Activated B cell treated with CpG ODN at 0.5 μM for 24 hours (primary cell): ENCODE data around the gene RNASE8. TPM values are rescaled to one million over a fixed set of nuclear protein-coding genes. Genes with fewer than 3 reads are reported as not detected.

Experiments
- ATAC-seq: fragments of 200-7000 bp; cut with Tn5 transposase; one replicate; pipeline ENCODE4 v1.10.0; 2021; ENCODE audit warnings: low read depth, mild to moderate bottlenecking, moderate library complexity
- CTCF ChIA-PET: fragments of 350-600 bp; sonication (Branson Sonifier 250); formaldehyde crosslinking; loops from one replicate; lab custom pipeline; 2021; ENCODE audit warnings: antibody characterized with exemption; lab: Charles Lee
- POLR2A ChIA-PET: fragments of 350-600 bp; sonication (Branson Sonifier 250); formaldehyde crosslinking; loops from one replicate; lab custom pipeline; 2021; ENCODE audit warnings: antibody characterized with exemption; lab: Charles Lee
- DNase-seq: peaks from one replicate; pipeline ENCODE4 v3.0.0; 2022
- H3K27ac Mint-ChIP-seq: one replicate; pipeline ENCODE4 v1.8.0; 2020; ENCODE audit warnings: mixed read lengths
- H3K27me3 Mint-ChIP-seq: one replicate; pipeline ENCODE4 v1.8.0; 2021; ENCODE audit warnings: mixed read lengths
- H3K36me3 Mint-ChIP-seq: one replicate; pipeline ENCODE4 v1.8.0; 2021; ENCODE audit warnings: low read depth, mixed read lengths
- H3K4me1 Mint-ChIP-seq: one replicate; pipeline ENCODE4 v1.8.0; 2021; ENCODE audit warnings: mixed read lengths
- H3K4me3 Mint-ChIP-seq: one replicate; pipeline ENCODE4 v1.8.0; 2020; ENCODE audit warnings: mild to moderate bottlenecking, mixed read lengths
- H3K9me3 Mint-ChIP-seq: one replicate; pipeline ENCODE4 v1.8.0; 2020; ENCODE audit warnings: mixed read lengths
- CTCF ChIP-seq: fragments of 200-600 bp; IDR thresholded peaks from one replicate; pipeline ENCODE4 v1.8.0; 2022; ENCODE audit warnings: antibody characterized with exemption, mild to moderate bottlenecking
- intact Hi-C: fragments of 100-400 bp; cut with micrococcal nuclease; formaldehyde crosslinking; loops from one replicate; pipeline ENCODE4 v1.15.1; 2024
- total RNA-seq: library from RNA; stranded (reverse); gene quantifications from 2 replicates; pipeline ENCODE4 v1.2.3, GENCODE V29; 2022

The RNASE8 gene
- total RNA-seq, 1 donor from 2014 or later: not detected

DNA sequence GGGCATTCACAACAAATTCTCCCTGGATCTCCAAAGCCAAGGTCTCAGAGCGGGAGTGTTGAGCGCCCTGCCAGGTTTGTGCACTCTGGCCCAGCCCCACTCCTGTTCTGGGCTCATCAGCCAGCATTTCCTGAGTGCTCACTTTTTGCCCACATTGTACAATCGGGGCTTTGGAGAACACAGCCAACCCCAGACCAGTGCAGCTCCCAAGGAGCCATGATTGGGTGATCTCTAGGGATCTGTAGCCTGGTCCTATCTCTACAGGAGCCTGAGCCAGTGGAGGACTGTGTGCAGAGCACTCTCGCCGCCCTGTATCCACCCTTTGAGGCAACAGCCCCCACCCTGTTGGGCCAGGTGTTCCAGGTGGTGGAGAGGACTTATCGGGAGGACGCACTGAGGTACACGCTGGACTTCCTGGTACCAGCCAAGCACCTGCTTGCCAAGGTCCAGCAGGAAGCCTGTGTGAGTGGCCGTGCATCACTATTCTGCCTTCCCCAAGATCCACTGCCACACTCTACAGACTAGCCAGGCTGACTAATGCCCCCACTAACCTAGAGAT, 15.2 kb downstream of the RNASE8 start:
- DNase-seq: no peak
- Mint-ChIP-seq H3K36me3 (no peaks in the 10 kb centered on the region), H3K4me3 (peak overlapping the region; percentile 4), H3K4me1 (peaks cover 42% of the 10 kb centered on the region), H3K27ac (peak overlapping the region; percentile 15), H3K9me3 (no peaks in the 10 kb centered on the region), H3K27me3 (peaks cover 7% of the 10 kb centered on the region)
- CTCF ChIA-PET: interaction anchor here (2.7 to 3.3 kb wide), 2 partner anchors 31 to 58 kb away, joined by 23 to 62 read pairs; partner anchors contain the start of gene TMEM253
- TF ChIP-seq CTCF: no peak
- no peak for ATAC-seq
- intact Hi-C loops: loop anchor here (10.0 kb wide), 1 partner anchor 438 kb away; no protein-coding TSS in a partner anchor
- POLR2A ChIA-PET: no interaction called here

DNA sequence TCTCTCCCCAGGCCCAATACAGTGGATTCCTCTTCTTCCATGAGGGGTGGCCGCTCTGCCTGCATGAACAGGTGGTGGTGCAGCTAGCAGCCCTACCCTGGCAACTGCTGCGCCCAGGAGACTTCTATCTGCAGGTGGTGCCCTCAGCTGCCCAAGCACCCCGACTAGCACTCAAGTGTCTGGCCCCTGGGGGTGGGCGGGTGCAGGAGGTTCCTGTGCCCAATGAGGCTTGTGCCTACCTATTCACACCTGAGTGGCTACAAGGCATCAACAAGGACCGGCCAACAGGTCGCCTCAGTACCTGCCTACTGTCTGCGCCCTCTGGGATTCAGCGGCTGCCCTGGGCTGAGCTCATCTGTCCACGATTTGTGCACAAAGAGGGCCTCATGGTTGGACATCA, 16.3 kb downstream of the RNASE8 start:
- Mint-ChIP-seq H3K9me3 (no peaks in the 10 kb centered on the region), H3K4me3 (no peak overlapping the region), H3K27me3 (peaks cover 2% of the 10 kb centered on the region), H3K27ac (no peak overlapping the region), H3K36me3 (no peaks in the 10 kb centered on the region), H3K4me1 (peaks cover 35% of the 10 kb centered on the region)
- TF ChIP-seq CTCF: no peak
- DNase-seq (no peak), ATAC-seq (no peak)
- ChIA-PET POLR2A (no interaction called here), CTCF (no interaction called here)
- intact Hi-C loops: loop anchor here (10.0 kb wide), 1 partner anchor 439 kb away; no protein-coding TSS in a partner anchor

DNA sequence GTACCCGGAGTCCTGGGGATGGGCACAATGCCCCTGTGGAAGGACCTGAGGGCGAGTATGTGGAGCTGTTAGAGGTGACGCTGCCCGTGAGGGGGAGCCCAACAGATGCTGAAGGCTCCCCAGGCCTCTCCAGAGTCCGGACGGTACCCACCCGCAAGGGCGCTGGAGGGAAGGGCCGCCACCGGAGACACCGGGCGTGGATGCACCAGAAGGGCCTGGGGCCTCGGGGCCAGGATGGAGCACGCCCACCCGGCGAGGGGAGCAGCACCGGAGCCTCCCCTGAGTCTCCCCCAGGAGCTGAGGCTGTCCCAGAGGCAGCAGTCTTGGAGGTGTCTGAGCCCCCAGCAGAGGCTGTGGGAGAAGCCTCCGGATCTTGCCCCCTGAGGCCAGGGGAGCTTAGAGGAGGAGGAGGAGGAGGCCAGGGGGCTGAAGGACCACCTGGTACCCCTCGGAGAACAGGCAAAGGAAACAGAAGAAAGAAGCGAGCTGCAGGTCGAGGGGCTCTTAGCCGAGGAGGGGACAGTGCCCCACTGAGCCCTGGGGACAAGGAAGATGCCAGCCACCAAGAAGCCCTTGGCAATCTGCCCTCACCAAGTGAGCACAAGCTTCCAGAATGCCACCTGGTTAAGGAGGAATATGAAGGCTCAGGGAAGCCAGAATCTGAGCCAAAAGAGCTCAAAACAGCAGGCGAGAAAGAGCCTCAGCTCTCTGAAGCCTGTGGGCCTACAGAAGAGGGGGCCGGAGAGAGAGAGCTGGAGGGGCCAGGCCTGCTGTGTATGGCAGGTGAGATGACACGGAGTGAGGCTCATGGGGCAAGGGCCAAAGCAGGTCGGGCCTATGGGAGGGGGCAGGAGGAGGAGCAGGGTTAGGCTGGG, 17.0 kb downstream of the RNASE8 start:
- no peak overlapping the region for H3K27ac Mint-ChIP-seq
- no peaks in the 10 kb centered on the region for H3K27me3 Mint-ChIP-seq
- ChIA-PET POLR2A (interaction anchor here (0.9 kb wide), 1 partner anchor 18 kb away, joined by 3 read pairs; no protein-coding TSS in a partner anchor), CTCF (interaction anchor here (0.7 kb wide), 1 partner anchor 18 kb away, joined by 3 read pairs; no protein-coding TSS in a partner anchor)
- H3K9me3 Mint-ChIP-seq: no peaks in the 10 kb centered on the region
- H3K36me3 Mint-ChIP-seq: no peaks in the 10 kb centered on the region
- no peak for TF ChIP-seq CTCF
- peaks cover 28% of the 10 kb centered on the region for H3K4me1 Mint-ChIP-seq
- H3K4me3 Mint-ChIP-seq: no peak overlapping the region
- intact Hi-C loops: loop anchor here (10.0 kb wide), 1 partner anchor 440 kb away; no protein-coding TSS in a partner anchor
- no peak for DNase-seq
- ATAC-seq: no peak

DNA sequence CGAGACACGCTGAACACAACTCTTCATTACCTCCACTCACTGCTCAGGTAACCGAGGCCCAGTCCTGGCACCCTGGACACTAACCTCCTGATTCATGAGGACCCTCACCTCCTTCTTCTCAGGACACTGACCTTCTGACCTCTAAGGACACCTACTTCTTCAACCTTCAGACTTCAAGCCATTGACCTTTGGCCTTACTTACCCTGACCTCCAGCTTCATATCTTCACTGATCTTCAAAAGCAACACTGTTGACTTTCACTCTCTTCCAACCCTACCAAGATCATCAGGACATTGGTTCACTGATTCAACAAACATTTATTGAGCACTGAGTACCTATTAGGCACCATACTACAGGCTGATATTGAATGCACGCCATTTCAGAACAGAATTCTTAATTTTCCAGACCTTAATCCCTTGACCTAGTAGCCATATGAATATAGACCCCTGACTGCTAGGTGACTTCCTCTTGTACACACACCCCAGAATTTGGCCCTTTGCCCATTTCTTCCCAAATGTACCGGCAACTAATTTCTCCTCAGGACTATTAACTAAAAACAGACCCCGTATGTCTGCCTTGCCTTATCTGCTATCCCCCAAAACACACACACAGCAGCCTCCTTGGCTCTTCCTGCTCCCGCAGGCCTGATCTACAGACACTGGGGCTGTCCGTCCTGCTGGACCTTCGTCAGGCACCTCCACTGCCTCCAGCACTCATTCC, 18.3 kb downstream of the RNASE8 start:
- Mint-ChIP-seq H3K36me3 (no peaks in the 10 kb centered on the region), H3K9me3 (no peaks in the 10 kb centered on the region), H3K4me3 (no peak overlapping the region), H3K27me3 (peaks cover 2% of the 10 kb centered on the region), H3K27ac (no peak overlapping the region), H3K4me1 (peaks cover 19% of the 10 kb centered on the region)
- DNase-seq (no peak), ATAC-seq (no peak)
- ChIA-PET POLR2A (no interaction called here), CTCF (interaction anchor here (1.5 kb wide), 1 partner anchor 29 kb away, joined by 3 read pairs; no protein-coding TSS in a partner anchor)
- no peak for TF ChIP-seq CTCF
- intact Hi-C loops: loop anchor here (10.0 kb wide), 1 partner anchor 441 kb away; no protein-coding TSS in a partner anchor
